ENCODE measurements around the gene ZDHHC16. TPM values are rescaled to one million over a fixed set of nuclear protein-coding genes. Genes with fewer than 3 reads are reported as not detected.
A peak's percentile ranks its signal among the peaks of the same experiment; 100 is the strongest.

Gene ZDHHC16
- total and polyA plus RNA-seq, 2 donors (not counting 1 experiment from before 2014, with no cell fraction given), result 24.1 to 41.5 TPM

GRCh38 chr10:97399843-97400545 is 46.0 kb upstream of the ZDHHC16 start:
- H3K27me3 ChIP-seq (replicated peaks in 1 of 4; ENCODE audit: control extremely low read depth in 1 of 4, control insufficient read depth in 3 of 4, insufficient read depth in 4 of 4, low read length in 3 of 4), result no peaks in the 10 kb centered on the region
- Mint-ChIP-seq H3K4me3 (peak overlapping the region; percentile 98), H3K27ac (peak overlapping the region; percentile 97), H3K9me3 (ENCODE audit: insufficient read depth) (no peaks in the 10 kb centered on the region), H3K27me3 (no peaks in the 10 kb centered on the region), H3K4me1 (peaks cover 15% of the 10 kb centered on the region)
- TF ChIP-seq CTCF (IDR thresholded peaks at IDR 0.05) (no peak), EZH2 (IDR thresholded peaks at IDR 0.05; ENCODE audit: borderline replicate concordance, insufficient read depth, low read depth, low read length, poor library complexity, severe bottlenecking) (no peak)
- peak overlapping the region; percentile 64 for H2AFZ ChIP-seq (ENCODE audit: insufficient read depth, low read depth, low read length, poor library complexity, severe bottlenecking)
- intact Hi-C loops (cut with micrococcal nuclease), result no loop called here
- H3K4me2 ChIP-seq (replicated peaks; ENCODE audit: low read depth, low read length, poor library complexity, severe bottlenecking), result peak overlapping the region; percentile 81
- ATAC-seq (ENCODE audit: low read depth) (peak; percentile 18), DNase-seq (peak; percentile 52)
- 47% methylated on average over 18 of the region's 21 CpGs for WGBS (ENCODE audit: insufficient coverage)
- peaks cover 5% of the 10 kb centered on the region for H4K20me1 ChIP-seq (ENCODE audit: control insufficient read depth, insufficient read depth, low read length, poor library complexity, severe bottlenecking)
- POLR2A ChIA-PET, result interaction anchor here (0.5 to 1.6 kb wide), 2 partner anchors 81 to 1193 kb away, joined by 4 to 12 read pairs; partner anchors contain the start of gene FRAT1
- peak overlapping the region; percentile 68 to 98 (median 81) for H3K4me3 ChIP-seq (ENCODE audit: control extremely low read depth in 1 of 5, extremely low read depth in 1 of 5, insufficient read depth in 1 of 5, low read depth in 2 of 5, low read length in 4 of 5)
- CTCF ChIA-PET, result interaction anchor here (1.1 to 3.0 kb wide), 4 partner anchors 10 to 154 kb away, joined by 3 to 16 read pairs (median 5); partner anchors contain the start of gene FRAT1
- no peaks in the 10 kb centered on the region for H3K9me3 ChIP-seq (ENCODE audit: control extremely low read depth in 1 of 3, control insufficient read depth in 2 of 3, insufficient read depth in 1 of 3, low read length in 2 of 3)
- peak overlapping the region; percentile 90 to 94 for H3K27ac ChIP-seq (ENCODE audit: low read length in 2 of 2)
- peaks cover 0 to 17% of the 10 kb centered on the region in 2 experiments for H3K36me3 ChIP-seq (replicated peaks in 1 of 2; ENCODE audit: control extremely low read depth in 1 of 2, control insufficient read depth in 1 of 2, extremely low read depth in 1 of 2, insufficient read depth in 2 of 2, low read length in 1 of 2)
- peaks cover 12 to 19% of the 10 kb centered on the region in 2 donors for H3K4me1 ChIP-seq (ENCODE audit: control insufficient read depth in 2 of 2, insufficient read depth in 2 of 2, low read length in 2 of 2)
- peaks cover 17% of the 10 kb centered on the region for H3K79me2 ChIP-seq (ENCODE audit: control insufficient read depth, insufficient read depth, low read length)
- peak overlapping the region; percentile 83 for H3K9ac ChIP-seq (ENCODE audit: low read length)

All from B cell (primary cell).